ENCODE measurements around the gene PLA2G4B.

The PLA2G4B gene

GRCh38 chr15:41851755-41852370 lies 13.2 kb downstream of the PLA2G4B start:
- no peak for FAIRE-seq

DNA sequence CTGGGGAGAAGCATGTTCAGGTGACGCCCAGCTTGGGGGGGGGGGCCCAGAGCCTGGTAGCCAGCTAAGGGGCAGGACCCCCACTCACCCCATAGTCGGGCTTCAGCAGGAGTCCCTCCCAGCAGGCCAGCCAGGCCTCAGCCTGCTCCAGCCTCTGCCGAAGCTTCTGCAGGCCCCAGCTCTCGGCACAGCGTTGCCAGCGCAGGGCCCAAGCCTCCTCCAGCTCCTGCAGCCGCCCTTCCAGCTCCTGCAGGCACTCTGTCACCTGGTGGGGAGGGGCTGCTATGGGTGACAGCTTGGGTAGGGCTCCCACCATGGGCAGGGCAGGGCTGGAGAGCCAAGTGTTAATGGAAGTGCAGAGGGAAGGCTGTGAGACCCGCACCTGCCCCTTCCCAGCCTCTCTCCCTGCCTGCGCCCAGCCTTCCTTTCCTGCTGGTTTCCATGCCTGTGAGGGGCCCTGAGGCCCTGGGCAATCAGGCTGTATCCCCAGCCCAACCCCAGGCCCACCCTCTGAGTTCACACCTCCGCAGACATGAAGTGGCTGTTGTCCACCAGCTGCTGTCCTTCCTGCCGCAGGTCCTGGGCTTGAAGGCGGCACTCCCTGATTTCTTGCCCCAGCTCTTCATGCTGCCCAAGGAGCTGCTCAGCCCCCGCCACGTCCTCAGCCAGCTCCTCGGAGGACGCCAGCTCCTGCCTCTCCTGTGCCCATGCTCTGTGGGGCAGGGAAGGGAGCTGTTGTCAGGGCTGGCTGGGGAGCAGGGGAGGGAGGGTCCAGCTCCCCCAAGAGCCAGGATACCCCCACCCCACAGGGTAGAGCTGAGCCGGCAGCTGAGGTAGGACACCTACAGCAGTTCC lies 14.3 kb downstream of the PLA2G4B start:
- FAIRE-seq, result no peak

GRCh38 chr15:41853831-41854230 lies 15.2 kb downstream of the PLA2G4B start:
- no peak for FAIRE-seq

GRCh38 chr15:41854443-41854842 lies 15.8 kb downstream of the PLA2G4B start:
- no peak for FAIRE-seq

DNA sequence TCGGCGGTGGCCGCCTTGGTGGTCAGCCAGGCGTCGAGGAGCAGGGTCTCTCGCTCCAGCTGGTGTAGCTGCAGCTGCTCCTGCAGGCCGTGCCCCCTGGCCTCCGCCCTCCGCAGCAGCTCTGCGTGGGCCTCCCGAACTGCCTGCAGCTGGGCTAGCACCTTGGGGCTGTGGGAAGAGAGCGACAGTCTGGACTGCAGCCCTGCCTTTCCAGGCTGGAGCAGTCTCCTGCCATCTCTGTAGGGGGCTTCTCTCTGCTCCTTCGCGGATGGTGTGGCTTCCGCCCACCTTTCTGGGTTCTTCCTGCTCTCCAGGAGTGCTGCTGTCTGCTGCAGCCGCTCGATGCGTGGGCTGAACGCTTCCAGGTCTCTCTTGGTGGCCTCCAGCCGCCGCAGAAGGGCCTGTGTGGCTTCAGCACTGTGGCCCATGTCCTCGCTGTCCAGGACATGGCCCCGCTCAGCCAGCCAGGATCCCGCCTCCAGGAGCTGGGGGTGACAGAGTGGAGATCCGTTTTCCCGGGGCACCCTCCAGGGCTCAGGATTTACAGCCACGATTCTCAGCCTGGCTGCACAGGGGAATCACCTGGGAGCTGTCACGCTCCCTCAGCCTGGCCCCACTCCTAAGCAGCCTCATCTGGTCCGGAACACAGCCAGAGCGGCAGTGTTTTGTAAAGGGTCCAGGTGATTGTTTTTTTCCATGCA lies 16.8 kb downstream of the PLA2G4B start:
- FAIRE-seq, result no peak

- no peak for FAIRE-seq
These were observed 17.6 kb downstream of the PLA2G4B start for GRCh38 chr15:41856262-41856661.

GRCh38 chr15:41856716-41857115 lies 18.1 kb downstream of the PLA2G4B start:
- FAIRE-seq, result no peak

- no peak for FAIRE-seq
These were observed 18.7 kb downstream of the PLA2G4B start for GRCh38 chr15:41857316-41857715.

- no peak for FAIRE-seq
These were observed 20.1 kb downstream of the PLA2G4B start for GRCh38 chr15:41858756-41859155.

GRCh38 chr15:41860049-41860828 lies 21.6 kb downstream of the PLA2G4B start:
- FAIRE-seq, result no peak

DNA sequence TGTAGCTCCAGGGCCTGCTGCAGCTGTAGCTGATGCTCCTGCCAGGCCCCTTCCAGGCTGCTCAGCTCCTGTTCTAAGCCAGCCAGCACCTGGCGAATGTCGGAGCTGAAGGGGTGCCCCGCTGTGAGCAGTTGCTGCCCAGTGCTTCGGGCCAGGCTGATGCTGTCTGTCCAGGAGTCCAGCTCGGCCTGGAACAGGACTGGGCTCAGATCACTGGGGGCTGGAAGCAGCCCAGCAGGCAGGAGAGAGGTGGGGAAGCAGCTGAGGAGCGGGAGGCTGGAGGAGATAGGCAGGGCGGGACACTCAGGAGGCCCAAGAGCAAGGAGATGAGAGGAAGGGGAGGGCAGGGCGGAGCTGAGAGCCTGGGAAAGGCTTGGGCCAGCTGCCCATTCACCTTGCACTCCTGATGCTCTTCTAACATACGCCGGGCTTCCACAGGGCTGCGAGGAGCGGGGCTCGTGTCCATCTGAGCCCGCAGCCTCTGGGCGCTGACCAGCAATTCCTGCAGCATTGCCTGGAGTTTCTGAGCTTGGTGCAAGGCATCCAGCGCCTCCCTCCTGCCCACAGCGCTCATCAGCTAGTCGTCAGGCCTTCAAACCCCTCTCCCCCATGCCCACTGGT lies 23.2 kb downstream of the PLA2G4B start:
- no peak for FAIRE-seq

DNA sequence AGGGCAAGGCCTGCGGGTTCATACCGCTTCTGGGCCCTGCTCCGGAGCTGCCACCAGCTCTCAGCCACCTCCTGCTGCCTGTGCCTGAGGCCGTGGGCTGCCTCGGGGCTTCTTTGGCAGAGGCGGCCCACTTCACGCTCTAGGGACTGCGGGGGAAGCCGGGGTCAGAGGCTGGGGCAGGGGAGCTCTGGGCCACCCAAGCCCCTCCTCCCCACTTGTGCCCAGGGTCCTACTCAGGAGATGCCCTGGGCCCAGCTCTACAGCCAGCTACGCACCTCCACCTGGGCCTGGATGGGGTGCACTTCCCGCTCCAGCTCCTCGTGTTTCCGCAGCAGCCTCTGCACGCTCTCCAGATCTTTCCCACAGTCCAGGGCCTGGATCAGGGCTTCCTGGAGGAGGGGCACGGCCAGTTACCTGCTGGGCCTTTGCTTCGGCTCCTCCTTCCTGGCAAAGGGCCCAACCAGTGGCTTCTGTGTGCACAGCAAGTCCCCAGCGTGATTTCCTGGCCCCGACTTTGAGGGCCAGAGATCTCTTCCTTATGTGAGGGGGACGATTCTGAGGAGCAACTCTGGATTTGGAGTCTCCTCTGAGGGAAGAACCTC lies 24.0 kb downstream of the PLA2G4B start:
- FAIRE-seq, result no peak

DNA sequence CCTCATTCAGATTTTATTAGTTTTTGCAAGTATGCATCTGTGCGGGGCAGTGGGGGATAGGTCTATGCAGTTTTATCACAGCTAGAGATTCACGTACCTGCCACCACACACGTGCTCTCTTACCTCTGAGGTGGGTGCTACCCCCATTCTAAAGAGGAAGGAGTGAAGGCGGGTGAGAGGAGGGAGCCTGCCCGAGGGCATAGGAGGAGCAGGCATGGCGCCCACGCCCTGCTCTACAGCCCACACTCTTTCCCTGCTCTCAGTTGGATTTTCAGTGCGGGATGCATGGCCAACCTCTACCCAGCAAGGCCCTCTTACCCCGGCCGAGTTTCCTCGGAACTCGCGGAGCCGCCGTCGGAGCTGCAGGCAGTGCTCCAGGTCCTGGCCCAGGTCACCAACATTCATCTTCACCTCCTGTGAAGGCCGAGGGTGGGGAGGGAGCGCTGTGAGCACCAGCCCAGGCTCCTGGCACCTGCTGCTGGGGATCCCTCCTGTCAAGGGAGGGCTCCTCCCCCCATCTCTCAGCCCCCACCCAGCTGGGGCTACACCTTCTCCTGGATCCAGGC lies 26.9 kb downstream of the PLA2G4B start:
- no peak for FAIRE-seq

DNA sequence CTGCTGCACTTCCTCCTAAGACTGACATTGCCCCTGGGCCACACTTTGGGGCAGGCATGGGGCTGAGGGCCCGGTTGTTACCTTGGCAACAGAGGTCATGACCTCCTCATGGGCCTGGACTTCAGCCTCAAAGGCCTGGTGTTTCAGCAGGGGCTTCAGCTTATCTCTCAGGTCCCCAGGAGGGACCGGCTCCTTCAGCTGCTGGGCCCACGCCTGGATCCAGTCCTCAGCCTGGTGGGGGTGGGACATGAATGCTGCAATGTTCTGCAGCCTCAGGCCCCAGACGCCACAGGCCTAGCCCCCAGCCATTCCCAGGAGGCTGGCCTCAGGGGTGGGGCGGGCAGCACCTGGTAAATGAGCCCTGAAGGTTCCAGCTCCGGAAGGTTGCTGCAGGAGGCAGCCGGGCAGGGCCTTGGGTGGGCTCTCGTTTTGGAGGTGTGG lies 27.6 kb downstream of the PLA2G4B start:
- FAIRE-seq, result no peak

DNA sequence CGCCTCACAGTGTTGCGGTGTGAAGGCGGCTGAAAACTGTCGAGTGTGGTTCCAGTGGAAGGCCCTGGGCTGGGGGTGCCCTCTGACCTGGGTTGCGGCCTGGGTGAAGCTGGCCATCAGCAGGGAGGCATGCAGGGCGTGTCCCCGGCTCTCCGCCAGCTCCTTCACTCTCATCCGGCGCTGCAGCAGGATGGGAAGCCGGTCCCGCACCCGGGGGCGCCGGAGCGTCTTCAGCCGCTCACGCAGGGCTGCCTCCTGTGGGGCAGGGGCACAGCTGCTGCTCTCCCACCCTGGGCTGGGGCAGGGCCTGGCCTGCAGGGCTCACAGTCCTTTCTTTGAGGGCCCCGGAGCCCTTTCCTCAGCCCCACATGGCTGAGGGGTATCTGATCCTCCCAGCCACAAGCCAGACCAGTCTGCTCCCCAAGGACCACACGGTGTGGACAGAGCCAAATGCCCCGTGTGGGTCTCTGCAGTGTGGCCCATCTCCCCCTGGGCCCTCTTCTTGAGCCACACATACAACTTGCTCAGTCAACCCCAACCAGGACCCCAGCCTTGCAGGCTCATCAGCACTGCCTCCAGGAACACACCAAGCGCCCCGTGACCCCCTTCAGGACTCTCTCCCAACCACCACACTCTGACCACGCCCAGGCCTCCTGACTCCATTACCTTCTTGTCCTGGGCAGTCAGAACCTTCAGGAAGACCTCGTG lies 28.4 kb downstream of the PLA2G4B start:
- FAIRE-seq, result no peak

DNA sequence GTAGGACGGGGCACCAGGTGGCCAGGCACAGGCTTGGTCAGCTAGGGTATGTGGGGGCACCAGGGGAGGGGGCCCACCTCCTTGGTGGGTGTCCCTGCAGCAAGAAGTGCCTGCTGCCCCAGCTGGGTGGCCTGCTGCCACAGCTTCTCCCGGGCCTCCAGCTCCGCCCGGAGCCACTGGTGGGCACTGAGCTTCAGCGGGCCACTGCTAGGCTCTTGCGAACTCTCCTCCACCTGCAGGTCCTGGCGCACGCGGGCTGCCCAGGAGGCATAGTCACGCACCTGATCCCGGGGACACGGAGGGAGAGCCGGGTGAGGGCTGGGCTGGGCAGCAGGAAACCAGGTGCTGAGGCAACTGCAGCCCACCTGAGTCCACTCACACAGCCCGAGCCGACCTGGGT lies 29.7 kb downstream of the PLA2G4B start:
- no peak for FAIRE-seq

DNA sequence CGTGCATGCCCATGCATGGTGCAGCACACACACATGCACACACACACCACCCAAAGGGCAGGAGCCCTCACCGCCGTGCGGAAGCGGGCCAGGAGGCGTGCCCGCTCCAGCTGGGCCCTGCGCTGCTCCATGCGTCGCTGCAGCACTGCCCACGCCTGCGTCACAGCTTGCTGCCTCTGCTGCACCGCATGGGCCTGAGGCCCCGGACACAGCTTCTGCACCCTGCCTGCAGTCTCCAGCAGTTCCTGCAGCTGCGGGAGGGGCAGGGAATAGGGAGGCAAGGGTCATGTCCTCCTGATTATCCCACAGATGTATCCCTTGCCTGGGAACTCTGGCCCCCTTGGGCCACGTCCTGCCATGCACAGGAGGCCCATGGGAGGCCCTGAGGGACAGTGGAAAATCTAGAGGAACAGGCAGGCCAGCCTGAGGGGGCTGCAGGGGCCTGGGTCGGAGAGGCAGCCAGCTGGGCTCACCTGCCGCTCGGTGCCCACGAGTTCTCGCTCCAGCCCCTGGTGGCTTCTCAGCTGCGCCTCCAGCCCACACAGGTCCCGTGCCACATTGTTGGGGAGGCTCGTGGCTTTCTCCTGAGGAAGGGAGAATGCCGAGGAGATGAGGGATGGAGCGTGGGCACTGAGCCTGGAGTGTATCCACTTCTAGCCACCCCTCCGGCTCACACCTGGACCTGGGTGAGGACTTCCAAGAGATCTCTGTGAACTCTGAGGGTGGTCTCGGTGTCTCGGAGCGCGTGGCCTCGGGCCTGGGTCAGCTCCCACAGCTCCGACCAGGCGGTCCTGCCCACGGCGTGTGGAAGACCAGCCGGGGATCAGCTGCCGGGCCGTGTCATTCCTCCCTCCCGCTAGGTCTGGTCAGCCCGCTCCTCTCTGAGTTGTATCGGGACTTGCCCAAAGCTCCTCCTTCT lies 31.4 kb downstream of the PLA2G4B start:
- no peak for FAIRE-seq

GRCh38 chr15:41870689-41871081 lies 32.0 kb downstream of the PLA2G4B start:
- FAIRE-seq, result no peak

DNA sequence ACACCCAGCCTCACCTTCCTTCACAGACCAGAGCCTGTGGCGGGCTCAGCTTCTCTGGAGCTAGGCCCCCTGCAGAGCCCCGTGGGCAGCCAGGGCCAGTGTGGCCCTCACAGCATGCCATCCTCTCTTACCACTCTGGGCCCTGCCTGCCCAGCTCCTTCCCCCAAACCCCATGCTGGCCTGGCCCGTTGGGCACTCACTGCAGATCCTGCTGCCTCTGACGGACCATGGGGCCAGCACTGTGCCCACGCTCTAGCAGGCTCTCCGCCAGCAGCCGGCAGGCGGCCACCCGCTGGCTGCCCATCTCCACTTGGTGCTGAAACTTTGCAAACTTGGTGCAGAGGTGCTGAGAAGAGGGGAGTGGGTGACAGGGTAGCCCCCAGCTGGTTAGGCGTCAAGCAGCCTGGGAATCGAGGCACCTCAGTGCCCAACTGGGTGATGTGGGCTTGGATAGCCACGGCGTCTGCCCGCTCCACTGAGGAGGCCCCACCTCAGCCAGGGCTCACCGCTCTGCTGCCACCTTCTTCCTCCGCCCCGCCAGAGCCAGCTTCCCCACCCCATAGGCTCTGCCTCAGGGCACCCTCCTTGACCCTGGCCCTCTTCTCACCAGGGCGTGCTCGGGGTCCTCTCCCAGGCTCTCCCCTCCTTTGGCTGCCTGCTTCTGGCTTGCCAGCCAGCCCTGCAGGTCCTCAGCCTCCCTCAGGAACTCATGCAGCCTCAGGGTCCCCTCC lies 32.7 kb downstream of the PLA2G4B start:
- FAIRE-seq, result no peak
